ENCODE measurements around the gene MXRA8.
"Not testable (repeated sequence)": the region's sequence is repeated elsewhere in the genome, so short reads cannot be mapped to it uniquely, and the experiment has no call there.

Gene MXRA8

GRCh38 chr1:1318777-1319645 lies 39.3 kb downstream of the MXRA8 start:
- DNase-seq, result no peak

- peak; percentile 30 for DNase-seq
Observed at GRCh38 chr1:1318131-1318652, 40.2 kb downstream of the MXRA8 start.

GRCh38 chr1:1317420-1317819 lies 40.9 kb downstream of the MXRA8 start:
- DNase-seq, result no peak

GRCh38 chr1:1316199-1316598 lies 42.2 kb downstream of the MXRA8 start:
- DNase-seq, result not testable (repeated sequence)

GRCh38 chr1:1315435-1315954 lies 42.9 kb downstream of the MXRA8 start:
- no peak for DNase-seq

- no peak for DNase-seq
Observed at GRCh38 chr1:1314678-1315335, 43.5 kb downstream of the MXRA8 start.

- no peak for DNase-seq
Observed at GRCh38 chr1:1314237-1314586, 44.1 kb downstream of the MXRA8 start.

GRCh38 chr1:1313500-1314236 lies 44.7 kb downstream of the MXRA8 start:
- DNase-seq, result no peak

- no peak for DNase-seq
Observed at GRCh38 chr1:1312450-1313314, 45.7 kb downstream of the MXRA8 start.

- DNase-seq, result no peak
Observed at GRCh38 chr1:1311107-1312104, 46.9 kb downstream of the MXRA8 start.

GRCh38 chr1:1310476-1311053 lies 47.8 kb downstream of the MXRA8 start:
- DNase-seq, result no peak

GRCh38 chr1:1310109-1310385 lies 48.3 kb downstream of the MXRA8 start:
- DNase-seq, result no peak

- DNase-seq, result no peak
Observed at GRCh38 chr1:1309251-1310108, 48.9 kb downstream of the MXRA8 start.

GRCh38 chr1:1308756-1309250 lies 49.6 kb downstream of the MXRA8 start:
- no peak for DNase-seq

- peak; percentile 86 for DNase-seq
Observed at GRCh38 chr1:1307923-1308755, 50.2 kb downstream of the MXRA8 start, which contains the start of the genes ACAP3 and PUSL1. Gene ACAP3, minus strand, starts transcription at chr1:1307930. Its CDS starts 115 bp downstream, at chr1:1307815. Gene PUSL1, plus strand, starts transcription at chr1:1308597. Its CDS starts 47 bp downstream, at chr1:1308644.

GRCh38 chr1:1307261-1307922 lies 51.0 kb downstream of the MXRA8 start:
- no peak for DNase-seq

- DNase-seq, result no peak
Observed at GRCh38 chr1:1306661-1307260, 51.6 kb downstream of the MXRA8 start.

Data from NCI-H1092 treated with DMSO at 0.1 percent for 48 hours (cell line).